HepG2 (cell line): ENCODE data around the gene PLA2G2A. TPM values are rescaled to one million over a fixed set of nuclear protein-coding genes. Genes with fewer than 3 reads are reported as not detected.

Experiments used
- BCL6 ChIP-seq: IDR thresholded peaks from 2 replicates; pipeline ENCODE4 v1.6.1; 2016; ENCODE audit warnings: missing genetic modification reagents, missing compliant biosample characterization
- CHD4 ChIP-seq: fragments of 200-600 bp; sonication (generic); IDR thresholded peaks from 2 replicates; pipeline ENCODE4 v1.7.0; 2017; ENCODE audit warnings: mild to moderate bottlenecking, low read length, borderline replicate concordance
- FIP1L1 ChIP-seq: fragments of 200-400 bp; formaldehyde crosslinking; IDR thresholded peaks from 2 replicates; pipeline ENCODE4 v1.6.1; 2018; ENCODE audit warnings: low read depth, mild to moderate bottlenecking, low read length, moderate library complexity, borderline replicate concordance; ENCODE audit not compliant: insufficient read depth
- FOSL1 ChIP-seq: sonication (generic); formaldehyde crosslinking; IDR thresholded peaks from 2 replicates; pipeline ENCODE4 v1.9.0; 2021; ENCODE audit warnings: missing genetic modification reagents, borderline replicate concordance
- HDAC2 ChIP-seq: sonication (generic); formaldehyde crosslinking; IDR thresholded peaks from 2 replicates; pipeline ENCODE4 v1.4.0; 2020; ENCODE audit warnings: missing genetic modification reagents
- NR2F1 ChIP-seq, 2 experiments: fragments of 450-650 bp in 1 of 2; formaldehyde crosslinking in 1 of 2; IDR thresholded peaks; 2 replicates each; pipeline versions ENCODE4 v1.5.0 to v1.6.1; 2016 to 2020; ENCODE audit warnings: mild to moderate bottlenecking in 1 of 2, missing compliant biosample characterization in 1 of 2, missing genetic modification reagents in 1 of 2, moderate library complexity in 1 of 2
- RARA ChIP-seq: IDR thresholded peaks from 2 replicates; pipeline ENCODE4 v1.6.1; 2016; ENCODE audit warnings: missing genetic modification reagents, missing compliant biosample characterization
- RFX1 ChIP-seq: fragments of 450-650 bp; IDR thresholded peaks from 2 replicates; pipeline ENCODE4 v1.6.1; 2017
- RXRB ChIP-seq: IDR thresholded peaks from 2 replicates; pipeline ENCODE4 v1.6.1; 2016; ENCODE audit warnings: borderline replicate concordance, missing genetic modification reagents, missing compliant biosample characterization
- STAT5B ChIP-seq: sonication (generic); formaldehyde crosslinking; IDR thresholded peaks from 2 replicates; pipeline ENCODE4 v1.4.0; 2020; ENCODE audit warnings: missing genetic modification reagents
- TBX2 ChIP-seq: sonication (generic); formaldehyde crosslinking; IDR thresholded peaks from 2 replicates; pipeline ENCODE4 v1.5.0; 2020; ENCODE audit warnings: missing genetic modification reagents, mild to moderate bottlenecking, borderline replicate concordance
- XRCC5 ChIP-seq: fragments of 200-400 bp; formaldehyde crosslinking; optimal IDR thresholded peaks from 2 replicates; pipeline ENCODE3; 2017; ENCODE audit warnings: mild to moderate bottlenecking, low read length
- YEATS2 ChIP-seq: sonication (generic); formaldehyde crosslinking; IDR thresholded peaks from 2 replicates; pipeline ENCODE4 v1.4.0; 2020; ENCODE audit warnings: missing genetic modification reagents, borderline replicate concordance
- ZNF34 ChIP-seq: sonication (generic); formaldehyde crosslinking; IDR thresholded peaks from 2 replicates; pipeline ENCODE4 v1.4.0; 2020; ENCODE audit warnings: mild to moderate bottlenecking, missing genetic modification reagents, borderline replicate concordance
- ZNF431 ChIP-seq: sonication (generic); formaldehyde crosslinking; IDR thresholded peaks from 2 replicates; pipeline ENCODE4 v1.9.0; 2022; ENCODE audit warnings: missing genetic modification reagents, low read depth, mild to moderate bottlenecking, borderline replicate concordance
- ZNF614 ChIP-seq: IDR thresholded peaks from 2 replicates; pipeline ENCODE4 v1.6.1; 2018; ENCODE audit warnings: missing biosample characterization, missing genetic modification reagents, inconsistent platforms, borderline replicate concordance
- ZNF672 ChIP-seq: sonication (generic); formaldehyde crosslinking; IDR thresholded peaks from 2 replicates; pipeline ENCODE4 v1.8.1; 2022; ENCODE audit warnings: missing genetic modification reagents
- polyA plus RNA-seq, 8 experiments: library from polyadenylated mRNA; depleted of rRNA in 3 of 8; stranded (reverse) in 7 of 8; unstranded in 1 of 8; fragments of >200 nt; fragmentation: Illumina TruSeq in 4 of 8; extraction: Trizol in 4 of 8; gene quantifications; 2 replicates each; pipeline versions ENCODE4 v1.2.1 to v1.2.3, GENCODE V29; 2011 to 2016; ENCODE audit warnings: low read depth in 4 of 8, missing spikeins in 1 of 8, mixed read lengths in 1 of 8; ENCODE audit not compliant: insufficient read depth in 1 of 8
- total RNA-seq, 5 experiments: library from RNA; depleted of rRNA; stranded (reverse); fragments of >200 nt; fragmentation: Illumina TruSeq; extraction: Trizol; gene quantifications; 2 replicates each; pipeline ENCODE4 v1.2.3, GENCODE V29; 2016; ENCODE audit warnings: low read depth in 1 of 5
- TF ChIP-seq, protein P1 (sequence below): sonication (generic); formaldehyde crosslinking; IDR thresholded peaks from 2 replicates; pipeline ENCODE4 v1.4.0; 2020; ENCODE audit warnings: missing genetic modification reagents
- TF ChIP-seq, protein P2 (sequence below), 2 experiments: sonication (generic) in 1 of 2; formaldehyde crosslinking in 1 of 2; IDR thresholded peaks; 2 replicates each; pipeline versions ENCODE4 v1.4.0 to v1.6.1; 2018 to 2020; ENCODE audit warnings: missing genetic modification reagents in 2 of 2, borderline replicate concordance in 1 of 2, low read depth in 1 of 2, mild to moderate bottlenecking in 1 of 2, missing biosample characterization in 1 of 2
- TF ChIP-seq, protein P3 (sequence below): sonication (generic); IDR thresholded peaks from 2 replicates; pipeline ENCODE4 v1.6.1; 2016; ENCODE audit warnings: low read depth, borderline replicate concordance
- TF ChIP-seq, protein P4 (sequence below): sonication (generic); formaldehyde crosslinking; IDR thresholded peaks from 2 replicates; pipeline ENCODE4 v1.4.0; 2020; ENCODE audit warnings: missing genetic modification reagents

The PLA2G2A gene
- total and polyA plus RNA-seq, 2 of the 13 experiments (the other 11 are each of a cell fraction or from before 2014, with no cell fraction given) = 0.35 to 30.3 TPM

DNA sequence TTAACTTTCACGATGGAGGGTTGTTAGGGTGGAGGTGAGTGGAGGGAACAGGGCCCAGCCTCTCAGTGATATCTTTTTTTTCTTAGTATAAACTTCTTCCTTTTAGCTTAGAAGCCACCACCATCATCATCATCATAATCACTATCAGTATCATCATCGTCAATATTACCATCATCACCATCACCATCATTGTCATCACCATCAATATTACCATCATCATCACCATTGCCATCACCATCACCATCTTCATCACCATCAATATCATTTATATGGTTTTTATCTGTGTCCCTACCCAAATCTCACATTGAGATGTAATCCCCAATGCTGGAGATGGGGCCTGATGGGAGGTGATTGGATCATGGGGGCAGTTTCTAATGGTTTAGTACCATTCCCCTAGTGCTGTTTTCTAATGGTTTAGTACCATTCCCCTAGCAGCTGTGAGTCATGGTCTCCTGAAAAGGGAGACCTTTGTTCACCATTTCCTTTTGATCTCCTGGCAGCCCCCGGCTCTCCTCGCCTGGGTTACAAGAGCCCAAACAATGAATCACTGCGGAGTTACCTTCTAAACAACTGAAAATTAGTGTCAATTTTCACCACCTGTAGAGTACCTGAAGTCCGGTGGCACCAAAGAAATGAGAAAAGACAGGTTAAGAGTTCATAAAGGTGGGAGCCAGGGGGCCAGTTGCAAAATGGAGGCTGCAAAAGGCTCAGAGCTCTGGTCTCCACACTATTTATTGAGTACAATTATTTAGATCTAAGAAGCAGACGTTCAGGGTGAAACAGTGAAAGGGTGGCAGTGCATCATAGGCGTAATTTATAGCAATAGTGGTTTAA, 52.9 kb downstream of the PLA2G2A start (continued):
- TF ChIP-seq, protein P1, sequence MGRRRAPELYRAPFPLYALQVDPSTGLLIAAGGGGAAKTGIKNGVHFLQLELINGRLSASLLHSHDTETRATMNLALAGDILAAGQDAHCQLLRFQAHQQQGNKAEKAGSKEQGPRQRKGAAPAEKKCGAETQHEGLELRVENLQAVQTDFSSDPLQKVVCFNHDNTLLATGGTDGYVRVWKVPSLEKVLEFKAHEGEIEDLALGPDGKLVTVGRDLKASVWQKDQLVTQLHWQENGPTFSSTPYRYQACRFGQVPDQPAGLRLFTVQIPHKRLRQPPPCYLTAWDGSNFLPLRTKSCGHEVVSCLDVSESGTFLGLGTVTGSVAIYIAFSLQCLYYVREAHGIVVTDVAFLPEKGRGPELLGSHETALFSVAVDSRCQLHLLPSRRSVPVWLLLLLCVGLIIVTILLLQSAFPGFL (CRISPR knock-in tag) = no peak
- TF ChIP-seq FIP1L1 = no peak
- no peak for TF ChIP-seq ZNF431 (CRISPR knock-in tag)
- TF ChIP-seq ZNF614 = no peak; the same call in 1 of the 2 replicates
- TF ChIP-seq ZNF34 = no peak
- no peak for TF ChIP-seq ZNF672
- peak; percentile 63 for TF ChIP-seq BCL6
- peak; percentile 73; the same call in 1 of the 2 replicates for TF ChIP-seq FOSL1 (CRISPR knock-in tag)
- TF ChIP-seq TBX2 (CRISPR knock-in tag) = peak; percentile 53; the same call in 1 of the 2 replicates
- TF ChIP-seq YEATS2 (CRISPR knock-in tag) = no peak
- peak; percentile 74 for TF ChIP-seq RXRB
- TF ChIP-seq XRCC5 = no peak
- TF ChIP-seq, protein P2, sequence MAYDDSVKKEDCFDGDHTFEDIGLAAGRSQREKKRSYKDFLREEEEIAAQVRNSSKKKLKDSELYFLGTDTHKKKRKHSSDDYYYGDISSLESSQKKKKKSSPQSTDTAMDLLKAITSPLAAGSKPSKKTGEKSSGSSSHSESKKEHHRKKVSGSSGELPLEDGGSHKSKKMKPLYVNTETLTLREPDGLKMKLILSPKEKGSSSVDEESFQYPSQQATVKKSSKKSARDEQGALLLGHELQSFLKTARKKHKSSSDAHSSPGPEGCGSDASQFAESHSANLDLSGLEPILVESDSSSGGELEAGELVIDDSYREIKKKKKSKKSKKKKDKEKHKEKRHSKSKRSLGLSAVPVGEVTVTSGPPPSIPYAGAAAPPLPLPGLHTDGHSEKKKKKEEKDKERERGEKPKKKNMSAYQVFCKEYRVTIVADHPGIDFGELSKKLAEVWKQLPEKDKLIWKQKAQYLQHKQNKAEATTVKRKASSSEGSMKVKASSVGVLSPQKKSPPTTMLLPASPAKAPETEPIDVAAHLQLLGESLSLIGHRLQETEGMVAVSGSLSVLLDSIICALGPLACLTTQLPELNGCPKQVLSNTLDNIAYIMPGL (CRISPR knock-in tag; IDR thresholded peaks at IDR 0.05; ENCODE audit: borderline replicate concordance in 1 of 2, low read depth in 1 of 2) = peak in 1 of 2 experiments; percentile 44; a peak in 1 of 4 replicates
- peak; percentile 79; the same call in 1 of the 2 replicates for TF ChIP-seq CHD4
- no peak; the same call in 1 of the 2 replicates for TF ChIP-seq HDAC2 (CRISPR knock-in tag)
- peak; percentile 76 for TF ChIP-seq RARA (CRISPR knock-in tag)
- TF ChIP-seq, protein P3, sequence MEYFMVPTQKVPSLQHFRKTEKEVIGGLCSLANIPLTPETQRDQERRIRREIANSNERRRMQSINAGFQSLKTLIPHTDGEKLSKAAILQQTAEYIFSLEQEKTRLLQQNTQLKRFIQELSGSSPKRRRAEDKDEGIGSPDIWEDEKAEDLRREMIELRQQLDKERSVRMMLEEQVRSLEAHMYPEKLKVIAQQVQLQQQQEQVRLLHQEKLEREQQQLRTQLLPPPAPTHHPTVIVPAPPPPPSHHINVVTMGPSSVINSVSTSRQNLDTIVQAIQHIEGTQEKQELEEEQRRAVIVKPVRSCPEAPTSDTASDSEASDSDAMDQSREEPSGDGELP = peak; percentile 68; the same call in 1 of the 2 replicates
- TF ChIP-seq, protein P4, sequence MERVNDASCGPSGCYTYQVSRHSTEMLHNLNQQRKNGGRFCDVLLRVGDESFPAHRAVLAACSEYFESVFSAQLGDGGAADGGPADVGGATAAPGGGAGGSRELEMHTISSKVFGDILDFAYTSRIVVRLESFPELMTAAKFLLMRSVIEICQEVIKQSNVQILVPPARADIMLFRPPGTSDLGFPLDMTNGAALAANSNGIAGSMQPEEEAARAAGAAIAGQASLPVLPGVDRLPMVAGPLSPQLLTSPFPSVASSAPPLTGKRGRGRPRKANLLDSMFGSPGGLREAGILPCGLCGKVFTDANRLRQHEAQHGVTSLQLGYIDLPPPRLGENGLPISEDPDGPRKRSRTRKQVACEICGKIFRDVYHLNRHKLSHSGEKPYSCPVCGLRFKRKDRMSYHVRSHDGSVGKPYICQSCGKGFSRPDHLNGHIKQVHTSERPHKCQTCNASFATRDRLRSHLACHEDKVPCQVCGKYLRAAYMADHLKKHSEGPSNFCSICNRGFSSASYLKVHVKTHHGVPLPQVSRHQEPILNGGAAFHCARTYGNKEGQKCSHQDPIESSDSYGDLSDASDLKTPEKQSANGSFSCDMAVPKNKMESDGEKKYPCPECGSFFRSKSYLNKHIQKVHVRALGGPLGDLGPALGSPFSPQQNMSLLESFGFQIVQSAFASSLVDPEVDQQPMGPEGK (CRISPR knock-in tag) = peak; percentile 43
- 0 out of 4 replicates have a peak, but pooled peaks of 1 of the 2 experiments have one; percentile 33 for TF ChIP-seq NR2F1 (CRISPR knock-in tag; IDR thresholded peaks at IDR 0.05)
- no peak for TF ChIP-seq STAT5B (CRISPR knock-in tag)
- TF ChIP-seq RFX1 = peak; percentile 45; the same call in 1 of the 2 replicates
